Caco-2 (cell line): ENCODE measurements around the gene ERGIC1. TPM values are rescaled to one million over a fixed set of nuclear protein-coding genes. Genes with fewer than 3 reads are reported as not detected.
A peak's percentile ranks its signal among the peaks of the same experiment; 100 is the strongest.
"Not testable (repeated sequence)": the region's sequence is repeated elsewhere in the genome, so short reads cannot be mapped to it uniquely, and the experiment has no call there.

Experiments
- BruUV-seq: library from RNA; stranded (reverse); fragments of 400-500 nt; replicated peaks from 2 replicates; lab custom pipeline; 2021; lab: Mats Ljungman, UMichigan
- CTCF ChIA-PET: fragments of 300-600 bp; sonication (Branson Sonifier 250); formaldehyde crosslinking; loops from one replicate; lab custom pipeline; 2022; ENCODE audit warnings: antibody characterized with exemption; lab: Charles Lee
- POLR2A ChIA-PET: fragments of 300-600 bp; sonication (Branson Sonifier 250); formaldehyde crosslinking; loops from one replicate; lab custom pipeline; 2022; ENCODE audit warnings: antibody characterized with exemption; lab: Charles Lee
- DNase-seq, 2 experiments: peaks; one replicate each; pipeline versions ENCODE4 v3.0.0 to v3.0.0-alpha.2; 2020 to 2022
- H3K27me3 ChIP-seq: replicated peaks from 2 replicates; pipeline ENCODE4 v1.6.0; 2011; ENCODE audit warnings: low read length; ENCODE audit not compliant: control insufficient read depth, insufficient read depth
- H3K36me3 ChIP-seq: 2 replicates; pipeline ENCODE4 v1.5.1; 2011; ENCODE audit warnings: low read length; ENCODE audit not compliant: control insufficient read depth, insufficient read depth
- H3K4me1 ChIP-seq: fragments of 250-450 bp; sonication (Bioruptor Pico); 2 replicates; pipeline ENCODE4 v1.5.1; 2020; ENCODE audit warnings: mild to moderate bottlenecking
- H3K4me3 ChIP-seq: 2 replicates; pipeline ENCODE4 v1.5.1; 2011; ENCODE audit warnings: low read depth, mild to moderate bottlenecking, control low read depth, low read length
- H3K9me3 ChIP-seq: fragments of 250-450 bp; sonication (Bioruptor Pico); 2 replicates; pipeline ENCODE4 v1.5.1; 2020; ENCODE audit warnings: mild to moderate bottlenecking, moderate library complexity
- H3K27ac Mint-ChIP-seq: one replicate; pipeline ENCODE4 v1.8.0; 2022; ENCODE audit warnings: mixed read lengths; ENCODE audit not compliant: unreplicated experiment
- H3K27me3 Mint-ChIP-seq: one replicate; pipeline ENCODE4 v1.8.0; 2022; ENCODE audit warnings: mixed read lengths; ENCODE audit not compliant: insufficient read depth, unreplicated experiment
- H3K36me3 Mint-ChIP-seq: one replicate; pipeline ENCODE4 v1.8.0; 2022; ENCODE audit warnings: mild to moderate bottlenecking, mixed read lengths; ENCODE audit not compliant: insufficient read depth, unreplicated experiment
- H3K4me1 Mint-ChIP-seq: one replicate; pipeline ENCODE4 v1.8.0; 2022; ENCODE audit warnings: low read depth, mixed read lengths; ENCODE audit not compliant: unreplicated experiment
- H3K4me3 Mint-ChIP-seq: one replicate; pipeline ENCODE4 v1.8.0; 2022; ENCODE audit warnings: mild to moderate bottlenecking, moderate library complexity, mixed read lengths; ENCODE audit not compliant: unreplicated experiment
- H3K9me3 Mint-ChIP-seq: one replicate; pipeline ENCODE4 v1.8.0; 2022; ENCODE audit warnings: mixed read lengths; ENCODE audit not compliant: unreplicated experiment
- intact Hi-C: fragments of 100-400 bp; cut with micrococcal nuclease; formaldehyde crosslinking; loops from one replicate; pipeline ENCODE4 v1.10.0; 2022; ENCODE audit not compliant: unreplicated experiment
- total RNA-seq: library from RNA; stranded (reverse); gene quantifications from 2 replicates; pipeline ENCODE4 v1.2.3, GENCODE V29; 2022
- TF ChIP-seq, protein P1 (sequence below), 2 experiments: fragments of 200-600 bp in 1 of 2; IDR thresholded peaks; 1 replicate in 1 of 2; 2 replicates in 1 of 2; pipeline versions ENCODE4 v1.5.1 to v1.8.0; 2011 to 2022; ENCODE audit warnings: antibody characterized with exemption in 1 of 2, control low read depth in 1 of 2, inconsistent platforms in 1 of 2, low read depth in 1 of 2, low read length in 1 of 2, mild to moderate bottlenecking in 1 of 2, moderate library complexity in 1 of 2; ENCODE audit not compliant: insufficient read depth in 1 of 2, severe bottlenecking in 1 of 2, unreplicated experiment in 1 of 2

The ERGIC1 gene
- total RNA-seq, 1 experiment from 2014 or later, result 161 TPM

- no peaks in the 10 kb centered on the region for H3K9me3 Mint-ChIP-seq
- Histone ChIP-seq H3K27me3 (no peaks in the 10 kb centered on the region), H3K4me1 (peaks cover 18% of the 10 kb centered on the region), H3K9me3 (no peaks in the 10 kb centered on the region), H3K36me3 (peaks cover 2% of the 10 kb centered on the region), H3K4me3 (no peak overlapping the region)
- H3K4me3 Mint-ChIP-seq, result no peak overlapping the region
- H3K4me1 Mint-ChIP-seq, result peaks cover 27% of the 10 kb centered on the region
- no peak overlapping the region for H3K27ac Mint-ChIP-seq
- no peaks in the 10 kb centered on the region for H3K27me3 Mint-ChIP-seq
- ChIA-PET POLR2A (no interaction called here), CTCF (no interaction called here)
- peaks cover 59% of the 10 kb centered on the region for H3K36me3 Mint-ChIP-seq
- BruUV-seq, result no TSS peak
- DNase-seq, result no peak
- TF ChIP-seq, protein P1, sequence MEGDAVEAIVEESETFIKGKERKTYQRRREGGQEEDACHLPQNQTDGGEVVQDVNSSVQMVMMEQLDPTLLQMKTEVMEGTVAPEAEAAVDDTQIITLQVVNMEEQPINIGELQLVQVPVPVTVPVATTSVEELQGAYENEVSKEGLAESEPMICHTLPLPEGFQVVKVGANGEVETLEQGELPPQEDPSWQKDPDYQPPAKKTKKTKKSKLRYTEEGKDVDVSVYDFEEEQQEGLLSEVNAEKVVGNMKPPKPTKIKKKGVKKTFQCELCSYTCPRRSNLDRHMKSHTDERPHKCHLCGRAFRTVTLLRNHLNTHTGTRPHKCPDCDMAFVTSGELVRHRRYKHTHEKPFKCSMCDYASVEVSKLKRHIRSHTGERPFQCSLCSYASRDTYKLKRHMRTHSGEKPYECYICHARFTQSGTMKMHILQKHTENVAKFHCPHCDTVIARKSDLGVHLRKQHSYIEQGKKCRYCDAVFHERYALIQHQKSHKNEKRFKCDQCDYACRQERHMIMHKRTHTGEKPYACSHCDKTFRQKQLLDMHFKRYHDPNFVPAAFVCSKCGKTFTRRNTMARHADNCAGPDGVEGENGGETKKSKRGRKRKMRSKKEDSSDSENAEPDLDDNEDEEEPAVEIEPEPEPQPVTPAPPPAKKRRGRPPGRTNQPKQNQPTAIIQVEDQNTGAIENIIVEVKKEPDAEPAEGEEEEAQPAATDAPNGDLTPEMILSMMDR (IDR thresholded peaks at IDR 0.05; ENCODE audit: insufficient read depth in 1 of 2, low read depth in 1 of 2, low read length in 1 of 2, severe bottlenecking in 1 of 2, unreplicated experiment in 1 of 2), result no peak
- intact Hi-C loops, result no loop called here
Observed at GRCh38 chr5:172894767-172895388, 60.8 kb downstream of the ERGIC1 start.

GRCh38 chr5:172895549-172895948, 61.5 kb downstream of the ERGIC1 start:
- Histone ChIP-seq H3K27me3 (no peaks in the 10 kb centered on the region), H3K4me1 (peaks cover 19% of the 10 kb centered on the region), H3K4me3 (no peak overlapping the region), H3K36me3 (peaks cover 2% of the 10 kb centered on the region), H3K9me3 (no peaks in the 10 kb centered on the region)
- ChIA-PET POLR2A (no interaction called here), CTCF (no interaction called here)
- no peaks in the 10 kb centered on the region for H3K27me3 Mint-ChIP-seq
- H3K9me3 Mint-ChIP-seq, result no peaks in the 10 kb centered on the region
- H3K27ac Mint-ChIP-seq, result peak overlapping the region; percentile 49
- intact Hi-C loops, result no loop called here
- peaks cover 55% of the 10 kb centered on the region for H3K36me3 Mint-ChIP-seq
- TF ChIP-seq, protein P1 (IDR thresholded peaks at IDR 0.05; ENCODE audit: insufficient read depth in 1 of 2, low read depth in 1 of 2, low read length in 1 of 2, severe bottlenecking in 1 of 2, unreplicated experiment in 1 of 2), result no peak
- no peak for DNase-seq
- peaks cover 27% of the 10 kb centered on the region for H3K4me1 Mint-ChIP-seq
- H3K4me3 Mint-ChIP-seq, result no peak overlapping the region
- no TSS peak for BruUV-seq

- intact Hi-C loops, result no loop called here
- no TSS peak for BruUV-seq
- Histone ChIP-seq H3K4me1 (peaks cover 29% of the 10 kb centered on the region), H3K4me3 (no peak overlapping the region), H3K9me3 (no peaks in the 10 kb centered on the region), H3K36me3 (peaks cover 2% of the 10 kb centered on the region), H3K27me3 (no peaks in the 10 kb centered on the region)
- Mint-ChIP-seq H3K4me3 (no peak overlapping the region), H3K27me3 (no peaks in the 10 kb centered on the region), H3K36me3 (peaks cover 51% of the 10 kb centered on the region), H3K9me3 (no peaks in the 10 kb centered on the region), H3K27ac (peak overlapping the region; percentile 79), H3K4me1 (peaks cover 27% of the 10 kb centered on the region)
- POLR2A ChIA-PET, result no interaction called here
- no peak for DNase-seq
- TF ChIP-seq, protein P1 (IDR thresholded peaks at IDR 0.05; ENCODE audit: insufficient read depth in 1 of 2, low read depth in 1 of 2, low read length in 1 of 2, severe bottlenecking in 1 of 2, unreplicated experiment in 1 of 2), result no peak
- CTCF ChIA-PET, result no interaction called here
Observed at GRCh38 chr5:172896465-172896864, 62.4 kb downstream of the ERGIC1 start.

GRCh38 chr5:172897067-172897466, 63.0 kb downstream of the ERGIC1 start:
- H3K27me3 Mint-ChIP-seq, CTCF ChIA-PET, POLR2A ChIA-PET, H3K4me3 Mint-ChIP-seq, H3K9me3 Mint-ChIP-seq, BruUV-seq, H3K9me3 ChIP-seq, intact Hi-C loops, H3K4me3 ChIP-seq, DNase-seq, H3K27me3 ChIP-seq, H3K36me3 ChIP-seq: not testable (repeated sequence)
- peaks cover 51% of the 10 kb centered on the region for H3K36me3 Mint-ChIP-seq
- peak overlapping the region; percentile 79 for H3K27ac Mint-ChIP-seq
- H3K4me1 ChIP-seq, result peaks cover 35% of the 10 kb centered on the region
- H3K4me1 Mint-ChIP-seq, result peaks cover 23% of the 10 kb centered on the region
